HepG2 (cell line): ENCODE measurements around the gene BSN. TPM values are rescaled to one million over a fixed set of nuclear protein-coding genes. Genes with fewer than 3 reads are reported as not detected.

ENCODE experiments used
- GMEB1 ChIP-seq: sonication (generic); formaldehyde crosslinking; IDR thresholded peaks from 2 replicates; pipeline ENCODE4 v1.5.1; 2020; ENCODE audit warnings: missing genetic modification reagents, mild to moderate bottlenecking, borderline replicate concordance
- HMGXB3 ChIP-seq: sonication (generic); formaldehyde crosslinking; IDR thresholded peaks from 2 replicates; pipeline ENCODE4 v1.4.0; 2020; ENCODE audit warnings: missing genetic modification reagents, borderline replicate concordance
- IKZF4 ChIP-seq: sonication (generic); formaldehyde crosslinking; IDR thresholded peaks from 2 replicates; pipeline ENCODE4 v1.5.1; 2020; ENCODE audit warnings: borderline replicate concordance, mild to moderate bottlenecking, low read depth, missing genetic modification reagents; ENCODE audit errors: not compliant biosample characterization
- REL ChIP-seq: sonication (generic); formaldehyde crosslinking; conservative IDR thresholded peaks from 2 replicates; pipeline ENCODE4 v1.8.0; 2022; ENCODE audit warnings: mild to moderate bottlenecking, missing genetic modification reagents, moderate library complexity
- SAP130 ChIP-seq: IDR thresholded peaks from 2 replicates; pipeline ENCODE4 v1.6.1; 2016; ENCODE audit warnings: low read depth
- SUZ12 ChIP-seq: fragments of 150-350 bp; IDR thresholded peaks from 2 replicates; pipeline ENCODE4 v1.6.1; 2014; ENCODE audit warnings: low read depth, low read length
- ZBTB37 ChIP-seq: sonication (generic); formaldehyde crosslinking; IDR thresholded peaks from 2 replicates; pipeline ENCODE4 v1.4.0; 2020; ENCODE audit warnings: mild to moderate bottlenecking, missing genetic modification reagents
- ZBTB4 ChIP-seq: sonication (generic); formaldehyde crosslinking; IDR thresholded peaks from 2 replicates; pipeline ENCODE4 v1.4.0; 2020; ENCODE audit warnings: missing genetic modification reagents, mild to moderate bottlenecking, borderline replicate concordance
- ZFP41 ChIP-seq: sonication (generic); formaldehyde crosslinking; IDR thresholded peaks from 2 replicates; pipeline ENCODE4 v1.4.0; 2020; ENCODE audit warnings: mild to moderate bottlenecking, missing genetic modification reagents, borderline replicate concordance
- ZNF335 ChIP-seq: sonication (generic); formaldehyde crosslinking; IDR thresholded peaks from 2 replicates; pipeline ENCODE4 v1.4.0; 2020; ENCODE audit warnings: missing genetic modification reagents
- ZNF615 ChIP-seq: sonication (generic); formaldehyde crosslinking; IDR thresholded peaks from 2 replicates; pipeline ENCODE4 v1.5.0; 2020; ENCODE audit warnings: mild to moderate bottlenecking, missing genetic modification reagents, borderline replicate concordance
- ZNF782 ChIP-seq: sonication (generic); formaldehyde crosslinking; IDR thresholded peaks from 2 replicates; pipeline ENCODE4 v1.4.0; 2020; ENCODE audit warnings: missing genetic modification reagents, mild to moderate bottlenecking, borderline replicate concordance
- ZSCAN5A ChIP-seq: sonication (generic); formaldehyde crosslinking; IDR thresholded peaks from 2 replicates; pipeline ENCODE4 v1.8.0; 2022; ENCODE audit warnings: mild to moderate bottlenecking, missing genetic modification reagents, borderline replicate concordance
- polyA plus RNA-seq, 8 experiments: library from polyadenylated mRNA; depleted of rRNA in 3 of 8; stranded (reverse) in 7 of 8; unstranded in 1 of 8; fragments of >200 nt; fragmentation: Illumina TruSeq in 4 of 8; extraction: Trizol in 4 of 8; gene quantifications; 2 replicates each; pipeline versions ENCODE4 v1.2.1 to v1.2.3, GENCODE V29; 2011 to 2016; ENCODE audit warnings: low read depth in 4 of 8, missing spikeins in 1 of 8, mixed read lengths in 1 of 8; ENCODE audit not compliant: insufficient read depth in 1 of 8
- total RNA-seq, 5 experiments: library from RNA; depleted of rRNA; stranded (reverse); fragments of >200 nt; fragmentation: Illumina TruSeq; extraction: Trizol; gene quantifications; 2 replicates each; pipeline ENCODE4 v1.2.3, GENCODE V29; 2016; ENCODE audit warnings: low read depth in 1 of 5

Gene BSN
- total and polyA plus RNA-seq, 2 of the 13 experiments (the other 11 are each of a cell fraction or from before 2014, with no cell fraction given): 0.42 to 0.86 TPM

GRCh38 chr3:49673715-49674496 lies 119.6 kb downstream of the BSN start, which contains the start of gene APEH (continued):
- TF ChIP-seq ZNF782 (CRISPR knock-in tag) (no peak), SAP130 (CRISPR knock-in tag) (peak; percentile 95), IKZF4 (CRISPR knock-in tag) (no peak), ZNF335 (CRISPR knock-in tag) (0 out of 2 replicates have a peak, but pooled peaks have one; percentile 25), ZFP41 (peak; percentile 15; the same call in 1 of the 2 replicates), GMEB1 (peak; percentile 95), HMGXB3 (CRISPR knock-in tag) (no peak), ZSCAN5A (CRISPR knock-in tag) (no peak), ZBTB4 (0 out of 2 replicates have a peak, but pooled peaks have one; percentile 10), SUZ12 (no peak), REL (CRISPR knock-in tag) (peak; percentile 90; the same call in 1 of the 2 replicates), ZBTB37 (CRISPR knock-in tag) (no peak), ZNF615 (CRISPR knock-in tag) (no peak)
